GM12872 (cell line): ENCODE results near the gene TMEM39B.

Experiments used
- CTCF ChIP-seq: IDR thresholded peaks from 3 replicates; pipeline ENCODE4 v1.5.1; 2011; ENCODE audit warnings: low read depth, mild to moderate bottlenecking, low read length, moderate library complexity; ENCODE audit not compliant: insufficient read depth

The TMEM39B gene

GRCh38 chr1:32138965-32139364, 66.2 kb downstream of the TMEM39B start:
- TF ChIP-seq CTCF: no peak

GRCh38 chr1:32142446-32143301, 69.9 kb downstream of the TMEM39B start:
- no peak for TF ChIP-seq CTCF

GRCh38 chr1:32144033-32144432, 71.3 kb downstream of the TMEM39B start:
- TF ChIP-seq CTCF: no peak

GRCh38 chr1:32150847-32151246, 78.1 kb downstream of the TMEM39B start:
- no peak for TF ChIP-seq CTCF

GRCh38 chr1:32151319-32151787, 78.6 kb downstream of the TMEM39B start:
- TF ChIP-seq CTCF: no peak
